NCI-H748 (cell line): ENCODE measurements around the gene MB.

Experiments used
- DNase-seq: peaks from one replicate; lab custom pipeline; 2025; ENCODE audit not compliant: unreplicated experiment; lab: John Stamatoyannopoulos, UW

MB gene

GRCh38 chr22:35577799-35578659 lies 39.1 kb downstream of the MB start:
- no peak for DNase-seq

GRCh38 chr22:35576671-35577070 lies 40.5 kb downstream of the MB start:
- DNase-seq: no peak

GRCh38 chr22:35575116-35575748 lies 41.9 kb downstream of the MB start:
- no peak for DNase-seq

- no peak for DNase-seq
These were observed 44.6 kb downstream of the MB start for GRCh38 chr22:35572556-35572955.

- DNase-seq: no peak
These were observed 46.4 kb downstream of the MB start for GRCh38 chr22:35570686-35571194.

- DNase-seq: no peak
These were observed 47.2 kb downstream of the MB start for GRCh38 chr22:35569916-35570315.

- DNase-seq: peak; percentile 36
These were observed 48.1 kb downstream of the MB start for GRCh38 chr22:35568751-35569739.

- DNase-seq: peak; percentile 32
These were observed 49.6 kb downstream of the MB start for GRCh38 chr22:35567351-35568141.

- no peak for DNase-seq
These were observed 51.9 kb downstream of the MB start for GRCh38 chr22:35564975-35565867.

- DNase-seq: no peak
These were observed 53.9 kb downstream of the MB start for GRCh38 chr22:35563211-35563610.

GRCh38 chr22:35561796-35562526 lies 55.2 kb downstream of the MB start:
- no peak for DNase-seq

- DNase-seq: no peak
These were observed 56.3 kb downstream of the MB start for GRCh38 chr22:35560824-35561223.

- DNase-seq: no peak
These were observed 56.8 kb downstream of the MB start for GRCh38 chr22:35560366-35560765.

GRCh38 chr22:35559354-35560005 lies 57.6 kb downstream of the MB start:
- DNase-seq: no peak

GRCh38 chr22:35558719-35559118 lies 58.4 kb downstream of the MB start:
- no peak for DNase-seq

- no peak for DNase-seq
These were observed 59.1 kb downstream of the MB start for GRCh38 chr22:35558031-35558430.
